Activated CD4-positive, CD25-positive, alpha-beta regulatory T cell treated with anti-CD3 and anti-CD28 coated beads, Interleukin-2, amount 50 U/mL, for 16 hours (primary cell): ENCODE results near the gene SNED1.

Experiments used
- DNase-seq: peaks from one replicate; pipeline ENCODE4 v3.0.0-alpha.2; 2020; ENCODE audit warnings: low read depth, low spot score

Gene SNED1

GRCh38 chr2:241006412-241006811 is 8.0 kb downstream of the SNED1 start:
- DNase-seq, result no peak

- no peak for DNase-seq
Observed at GRCh38 chr2:241007111-241007510, 8.7 kb downstream of the SNED1 start.

- DNase-seq, result no peak
Observed at GRCh38 chr2:241007880-241008710, 9.7 kb downstream of the SNED1 start.

- DNase-seq, result no peak
Observed at GRCh38 chr2:241008711-241009121, 10.3 kb downstream of the SNED1 start.

GRCh38 chr2:241009191-241009590 is 10.8 kb downstream of the SNED1 start:
- DNase-seq, result no peak

GRCh38 chr2:241009601-241010530 is 11.4 kb downstream of the SNED1 start:
- DNase-seq, result no peak

- no peak for DNase-seq
Observed at GRCh38 chr2:241010531-241011295, 12.3 kb downstream of the SNED1 start.

GRCh38 chr2:241011296-241011600 is 12.8 kb downstream of the SNED1 start:
- DNase-seq, result no peak

- DNase-seq, result no peak
Observed at GRCh38 chr2:241011751-241012510, 13.5 kb downstream of the SNED1 start.

- no peak for DNase-seq
Observed at GRCh38 chr2:241014224-241014623, 15.8 kb downstream of the SNED1 start.

GRCh38 chr2:241014764-241015163 is 16.3 kb downstream of the SNED1 start:
- DNase-seq, result no peak

GRCh38 chr2:241015439-241015838 is 17.0 kb downstream of the SNED1 start:
- DNase-seq, result no peak

- no peak for DNase-seq
Observed at GRCh38 chr2:241017228-241017940, 19.0 kb downstream of the SNED1 start.

GRCh38 chr2:241018051-241018891 is 19.9 kb downstream of the SNED1 start:
- no peak for DNase-seq

GRCh38 chr2:241019441-241020139 is 21.2 kb downstream of the SNED1 start:
- no peak for DNase-seq

GRCh38 chr2:241020201-241020600 is 21.8 kb downstream of the SNED1 start:
- no peak for DNase-seq

- DNase-seq, result no peak
Observed at GRCh38 chr2:241020629-241021190, 22.3 kb downstream of the SNED1 start.

GRCh38 chr2:241025639-241026038 is 27.2 kb downstream of the SNED1 start:
- no peak for DNase-seq
